Endodermal cell (in vitro differentiated cells): ENCODE data around the gene GAA. TPM values are rescaled to one million over a fixed set of nuclear protein-coding genes. Genes with fewer than 3 reads are reported as not detected.

Source experiments
- DNase-seq: peaks from one replicate; pipeline ENCODE4 v3.0.0-alpha.2; 2017
- H3K27ac ChIP-seq: 2 replicates; pipeline ENCODE4 v1.5.1; 2013; ENCODE audit warnings: mild to moderate bottlenecking, low read depth, low read length, moderate library complexity
- H3K27me3 ChIP-seq: 2 replicates; pipeline ENCODE4 v1.6.1; 2013; ENCODE audit warnings: mild to moderate bottlenecking, low read length, moderate library complexity; ENCODE audit not compliant: insufficient read depth, control insufficient read depth, poor library complexity, severe bottlenecking
- H3K36me3 ChIP-seq: 2 replicates; pipeline ENCODE4 v1.7.0; 2013; ENCODE audit warnings: mild to moderate bottlenecking, low read length, moderate library complexity; ENCODE audit not compliant: control insufficient read depth, insufficient read depth
- H3K4me1 ChIP-seq: one replicate; pipeline ENCODE4 v1.7.0; 2013; ENCODE audit warnings: low read length; ENCODE audit not compliant: control insufficient read depth, insufficient read depth
- H3K4me3 ChIP-seq: 2 replicates; pipeline ENCODE4 v1.5.1; 2013; ENCODE audit warnings: mild to moderate bottlenecking, low read length, moderate library complexity
- H3K9ac ChIP-seq: 2 replicates; pipeline ENCODE4 v1.6.1; 2013; ENCODE audit warnings: mild to moderate bottlenecking, low read length, moderate library complexity; ENCODE audit not compliant: poor library complexity, severe bottlenecking; ENCODE audit errors: extremely low read depth
- H3K9me3 ChIP-seq: 2 replicates; pipeline ENCODE4 v1.6.1; 2013; ENCODE audit warnings: mild to moderate bottlenecking, low read length, moderate library complexity; ENCODE audit not compliant: control insufficient read depth
- H3K27ac Mint-ChIP-seq: 2 replicates; pipeline ENCODE4 v1.8.0; 2020; ENCODE audit warnings: mixed read lengths
- H3K27me3 Mint-ChIP-seq: 2 replicates; pipeline ENCODE4 v1.8.0; 2021; ENCODE audit warnings: mild to moderate bottlenecking, mixed read lengths; ENCODE audit not compliant: insufficient read depth
- H3K36me3 Mint-ChIP-seq: 2 replicates; pipeline ENCODE4 v1.8.0; 2020; ENCODE audit warnings: low read depth, mixed read lengths
- H3K4me1 Mint-ChIP-seq: 2 replicates; pipeline ENCODE4 v1.8.0; 2020; ENCODE audit warnings: mixed read lengths
- H3K4me3 Mint-ChIP-seq: 2 replicates; pipeline ENCODE4 v1.8.0; 2020; ENCODE audit warnings: mild to moderate bottlenecking, moderate library complexity, mixed read lengths
- H3K9me3 Mint-ChIP-seq: 2 replicates; pipeline ENCODE4 v1.8.0; 2020; ENCODE audit warnings: mild to moderate bottlenecking, mixed read lengths
- CTCF ChIP-seq: fragments of 200-600 bp; sonication (generic); conservative IDR thresholded peaks from 2 replicates; pipeline ENCODE4 v1.5.0; 2021; ENCODE audit warnings: antibody characterized with exemption, mild to moderate bottlenecking
- WGBS, 2 experiments: methylation state at CpG; one replicate each; pipeline versions ENCODE4 v1.1.5 to v1.1.7; 2013; ENCODE audit warnings: missing lambda C conversion rate in 2 of 2, mixed read lengths in 1 of 2; ENCODE audit not compliant: insufficient coverage in 1 of 2, insufficient read length in 1 of 2; 5-methylcytosine and 5-hydroxymethylcytosine counted together
- total RNA-seq, 2 donors: library from RNA; stranded (reverse); fragmentation: NEBNext Ultra II Directional in 1 of 2; extraction: Animal tissue kit (Norgen Biotek cat#: 25700) in 1 of 2; gene quantifications; 2 replicates in 1 of 2; 3 replicates in 1 of 2; pipeline ENCODE4 v1.2.1, GENCODE V29; 2021

The GAA gene
- total RNA-seq, 2 donors from 2014 or later = 46.4 to 72.3 TPM

GRCh38 chr17:80083136-80083661 lies 18.2 kb upstream of the GAA start:
- Histone ChIP-seq H3K9me3 (no peaks in the 10 kb centered on the region), H3K27ac (no peak overlapping the region), H3K4me3 (no peak overlapping the region), H3K27me3 (no peaks in the 10 kb centered on the region), H3K36me3 (no peaks in the 10 kb centered on the region), H3K4me1 (no peaks in the 10 kb centered on the region), H3K9ac (no peak overlapping the region)
- Mint-ChIP-seq H3K9me3 (no peaks in the 10 kb centered on the region), H3K36me3 (peaks cover 3% of the 10 kb centered on the region), H3K27ac (no peak overlapping the region), H3K27me3 (no peaks in the 10 kb centered on the region), H3K4me3 (no peak overlapping the region), H3K4me1 (peaks cover 1% of the 10 kb centered on the region)
- no peak for TF ChIP-seq CTCF
- 89 to 100% methylated on average over 1 to 13 of the region's 13 CpGs for WGBS, 2 experiments
- DNase-seq = no peak

- Mint-ChIP-seq H3K9me3 (no peaks in the 10 kb centered on the region), H3K4me1 (peaks cover 1% of the 10 kb centered on the region), H3K27me3 (no peaks in the 10 kb centered on the region), H3K36me3 (peaks cover 3% of the 10 kb centered on the region), H3K4me3 (no peak overlapping the region), H3K27ac (no peak overlapping the region)
- TF ChIP-seq CTCF = no peak
- Histone ChIP-seq H3K9ac (no peak overlapping the region), H3K9me3 (no peaks in the 10 kb centered on the region), H3K4me3 (no peak overlapping the region), H3K36me3 (no peaks in the 10 kb centered on the region), H3K27me3 (no peaks in the 10 kb centered on the region), H3K27ac (no peak overlapping the region), H3K4me1 (no peaks in the 10 kb centered on the region)
- WGBS, 2 experiments = 95 to 98% methylated on average over 14 to 15 of the region's 15 CpGs
- DNase-seq = no peak
Measured at GRCh38 chr17:80084773-80085172, 16.6 kb upstream of the GAA start.

GRCh38 chr17:80086081-80086480 lies 15.3 kb upstream of the GAA start:
- H3K4me3 ChIP-seq = no peak overlapping the region
- 86 to 92% methylated on average over 17 of the region's 17 CpGs for WGBS, 2 experiments
- no peaks in the 10 kb centered on the region for H3K36me3 ChIP-seq
- no peaks in the 10 kb centered on the region for H3K9me3 ChIP-seq
- DNase-seq = no peak
- H3K36me3 Mint-ChIP-seq = peaks cover 3% of the 10 kb centered on the region
- no peaks in the 10 kb centered on the region for H3K27me3 Mint-ChIP-seq
- TF ChIP-seq CTCF = no peak
- no peak overlapping the region for H3K4me3 Mint-ChIP-seq
- H3K27ac ChIP-seq = no peak overlapping the region
- no peaks in the 10 kb centered on the region for H3K27me3 ChIP-seq
- no peak overlapping the region for H3K27ac Mint-ChIP-seq
- H3K4me1 ChIP-seq = no peaks in the 10 kb centered on the region
- no peaks in the 10 kb centered on the region for H3K9me3 Mint-ChIP-seq
- peaks cover 1% of the 10 kb centered on the region for H3K4me1 Mint-ChIP-seq
- H3K9ac ChIP-seq = no peak overlapping the region
